GM18508 (cell line): ENCODE data around the gene SLC25A2.
"Not testable (repeated sequence)": the region's sequence is repeated elsewhere in the genome, so short reads cannot be mapped to it uniquely, and the experiment has no call there.

Source experiments
- ATAC-seq: cut with Tn5 transposase; IDR thresholded peaks from one replicate; pipeline ENCODE4 v1.9.1; 2021; ENCODE audit warnings: moderate number of reproducible peaks; ENCODE audit not compliant: insufficient read depth, unreplicated experiment

SLC25A2 gene

DNA sequence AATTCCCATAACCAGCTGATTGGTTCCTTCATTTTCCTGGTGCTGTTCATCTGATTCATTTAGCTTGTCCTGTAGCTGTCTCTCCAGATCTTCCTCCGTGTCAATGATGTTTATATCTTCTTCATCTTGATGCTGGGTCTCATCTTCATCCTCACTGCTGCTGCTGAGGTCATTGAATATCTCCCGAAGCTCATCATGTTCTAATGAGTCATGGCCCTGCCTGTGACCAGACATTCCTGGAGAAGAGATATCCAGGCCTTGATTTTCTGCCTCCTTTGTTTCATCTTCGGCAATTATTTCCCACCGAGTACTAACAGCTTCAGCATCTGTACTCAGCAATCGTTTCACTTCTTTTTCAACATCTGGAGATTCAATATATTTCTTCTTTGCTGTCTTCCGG lies 15.4 kb upstream of the SLC25A2 start:
- ATAC-seq: no peak

- ATAC-seq: not testable (repeated sequence)
These were observed 13.1 kb upstream of the SLC25A2 start for GRCh38 chr5:141316963-141317362.

DNA sequence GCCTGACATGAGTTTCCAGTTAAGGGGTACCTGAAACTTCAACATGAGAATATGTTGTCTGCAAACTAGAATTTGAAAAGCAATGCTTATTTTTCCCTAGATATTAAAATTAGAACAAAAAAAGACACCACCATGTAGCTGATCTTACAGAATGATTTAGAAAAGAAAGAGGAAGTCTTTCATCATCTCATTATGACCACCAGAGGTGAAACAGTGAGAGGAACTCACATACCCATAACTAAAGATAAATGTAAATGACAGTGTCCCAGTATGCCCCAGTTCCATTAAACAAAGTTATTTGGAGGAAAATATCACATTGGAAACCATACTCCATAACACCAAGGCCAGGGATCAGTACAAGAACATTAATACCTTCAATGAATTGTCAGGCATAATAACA lies 9.9 kb upstream of the SLC25A2 start:
- no peak for ATAC-seq

DNA sequence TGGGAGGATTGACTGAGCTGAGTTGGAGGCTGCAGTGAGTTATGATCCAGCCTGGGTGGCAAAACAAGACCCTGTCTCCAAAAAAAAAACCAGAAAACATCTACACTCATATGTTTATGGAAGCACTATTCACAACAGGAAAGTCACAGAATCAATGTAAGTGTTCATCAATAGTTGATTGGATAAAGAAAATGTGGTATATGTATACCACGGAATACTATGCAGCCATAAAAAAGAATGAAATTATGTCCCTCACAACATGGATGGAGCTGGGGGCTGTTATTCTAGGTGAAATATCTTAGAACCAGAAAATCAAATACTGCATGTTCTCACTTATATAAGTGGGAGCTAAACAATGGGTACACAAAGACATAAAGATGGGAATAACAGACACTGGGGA lies 2.8 kb upstream of the SLC25A2 start:
- no peak for ATAC-seq

GRCh38 chr5:141298376-141298775 lies 5.5 kb downstream of the SLC25A2 start:
- no peak for ATAC-seq

GRCh38 chr5:141272906-141273305 lies 30.9 kb downstream of the SLC25A2 start:
- no peak for ATAC-seq

DNA sequence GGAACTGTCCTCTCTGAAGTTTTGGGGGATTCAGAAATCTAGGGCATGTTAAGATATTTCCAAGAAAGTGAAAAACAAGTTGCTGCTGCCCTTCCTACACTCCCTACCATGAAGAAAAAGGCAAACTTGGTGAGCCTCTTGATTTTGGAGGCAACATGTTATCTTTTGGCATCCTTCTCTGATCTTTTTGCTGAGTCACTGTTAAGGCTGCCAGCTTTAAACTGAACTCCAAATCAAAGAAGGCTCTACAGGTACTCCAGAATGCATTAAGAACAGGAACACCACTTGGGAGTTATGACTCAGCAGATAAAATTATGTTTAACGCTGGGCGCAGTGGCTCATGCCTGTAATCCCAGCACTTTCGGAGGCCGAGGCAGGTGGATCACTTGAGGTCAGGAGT lies 34.7 kb downstream of the SLC25A2 start:
- ATAC-seq: no peak

GRCh38 chr5:141261238-141261546 lies 42.7 kb downstream of the SLC25A2 start:
- no peak for ATAC-seq

DNA sequence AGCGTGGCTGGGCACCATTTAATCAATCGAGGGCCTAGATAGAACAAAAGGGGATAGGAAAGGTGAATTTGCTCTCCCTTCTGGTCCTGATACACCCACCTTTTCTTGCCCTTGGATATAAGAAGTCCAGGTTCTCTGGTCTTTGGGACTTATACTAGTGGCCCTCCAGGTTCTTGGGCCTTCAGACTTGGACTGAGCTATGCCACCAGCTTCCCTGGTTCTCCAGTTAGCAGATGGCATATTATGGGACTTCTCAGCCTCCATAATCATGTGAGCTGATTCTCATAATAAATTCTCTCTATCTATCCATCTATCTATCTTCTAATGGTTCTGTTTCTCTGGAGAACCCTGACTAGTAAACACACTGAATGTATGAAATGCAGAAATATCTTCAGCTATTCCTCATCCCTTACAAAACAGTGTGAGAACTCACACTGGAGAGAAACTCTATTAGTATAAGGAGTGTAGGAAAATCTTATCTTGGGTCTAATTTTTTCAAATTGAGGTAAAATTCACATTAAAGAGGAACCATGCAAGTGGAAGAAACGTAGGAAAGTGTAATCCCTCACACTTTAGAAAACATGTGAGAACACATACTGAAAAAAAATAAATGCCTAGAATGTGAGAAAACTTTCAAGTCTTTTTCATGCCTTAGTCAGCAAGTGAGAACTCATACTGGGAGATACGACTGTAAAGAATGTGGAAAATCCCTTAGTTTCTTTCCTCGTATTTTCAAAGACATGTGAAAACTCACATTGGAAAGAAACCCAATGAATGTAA lies 43.2 kb downstream of the SLC25A2 start:
- ATAC-seq: no peak

DNA sequence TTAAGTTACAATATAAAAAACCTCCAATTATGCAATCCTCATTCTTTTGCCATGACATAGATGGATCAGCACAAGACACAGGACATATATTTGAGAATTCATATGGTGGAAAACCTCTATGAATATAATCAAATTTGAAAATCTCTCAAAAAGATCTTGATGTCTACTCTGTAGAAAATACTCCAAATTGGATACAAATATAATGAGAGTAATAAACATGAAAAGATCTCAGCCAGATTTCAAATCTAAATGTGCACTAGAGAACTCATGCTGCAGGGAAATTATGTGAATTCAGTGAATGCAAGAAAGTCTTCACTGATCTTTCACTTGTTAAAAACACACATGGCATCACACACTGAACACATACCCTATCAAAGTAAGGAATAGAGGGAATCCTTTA lies 44.9 kb downstream of the SLC25A2 start:
- no peak for ATAC-seq

- ATAC-seq: no peak
These were observed 45.4 kb downstream of the SLC25A2 start for GRCh38 chr5:141258464-141258863.
